Keratinocyte (primary cell): Measurements from ENCODE around the gene C22orf15. TPM values are rescaled to one million over a fixed set of nuclear protein-coding genes. Genes with fewer than 3 reads are reported as not detected.

Experiments
- DNase-seq: peaks from one replicate; pipeline ENCODE4 v3.0.0-alpha.2; 2011; ENCODE audit warnings: low read depth, missing footprints, low spot score
- FAIRE-seq: peaks from 2 replicates; lab custom pipeline; 2011; peaks lifted over from hg19 to GRCh38; lab: Jason Lieb, UNC
- H2AFZ ChIP-seq: 2 replicates; pipeline ENCODE4 v1.6.0; 2012; ENCODE audit warnings: low read length, control low read depth, inconsistent platforms; ENCODE audit not compliant: control insufficient read depth
- H3K27ac ChIP-seq: 2 replicates; pipeline ENCODE4 v1.5.1; 2011; ENCODE audit warnings: low read length; ENCODE audit not compliant: control insufficient read depth, insufficient read depth
- H3K27me3 ChIP-seq: 3 replicates; pipeline ENCODE4 v1.6.0; 2011; ENCODE audit warnings: low read length; ENCODE audit not compliant: control insufficient read depth, insufficient read depth; ENCODE audit errors: extremely low read depth
- H3K36me3 ChIP-seq, 2 experiments: 2 replicates in 1 of 2; 3 replicates in 1 of 2; pipeline ENCODE4 v1.5.1; 2011; ENCODE audit warnings: low read length in 2 of 2, mild to moderate bottlenecking in 1 of 2; ENCODE audit not compliant: control insufficient read depth in 2 of 2, insufficient read depth in 2 of 2; ENCODE audit errors: extremely low read depth in 1 of 2
- H3K4me1 ChIP-seq: 3 replicates; pipeline ENCODE4 v1.5.1; 2011; ENCODE audit warnings: low read length; ENCODE audit not compliant: control insufficient read depth, insufficient read depth; ENCODE audit errors: extremely low read depth
- H3K4me2 ChIP-seq: 3 replicates; pipeline ENCODE4 v1.6.0; 2011; ENCODE audit warnings: low read depth, low read length; ENCODE audit not compliant: control insufficient read depth, insufficient read depth; ENCODE audit errors: extremely low read depth
- H3K4me3 ChIP-seq, 3 experiments: fragments of 200-600 bp in 1 of 3; sonication (generic) in 1 of 3; 2 replicates in 2 of 3; 3 replicates in 1 of 3; pipeline ENCODE4 v1.5.1; 2011 to 2016; ENCODE audit warnings: low read length in 3 of 3, mild to moderate bottlenecking in 3 of 3, control low read depth in 2 of 3, inconsistent platforms in 1 of 3, low read depth in 1 of 3, mixed read lengths in 1 of 3, mixed run types in 1 of 3, moderate library complexity in 1 of 3; ENCODE audit not compliant: control insufficient read depth in 2 of 3, insufficient read depth in 2 of 3; ENCODE audit errors: extremely low read depth in 1 of 3
- H3K79me2 ChIP-seq: 2 replicates; pipeline ENCODE4 v1.6.0; 2012; ENCODE audit warnings: low read length; ENCODE audit not compliant: control insufficient read depth, insufficient read depth
- H3K9ac ChIP-seq: 3 replicates; pipeline ENCODE4 v1.6.0; 2011; ENCODE audit warnings: low read length; ENCODE audit not compliant: control insufficient read depth, insufficient read depth; ENCODE audit errors: extremely low read depth
- H3K9me1 ChIP-seq: 3 replicates; pipeline ENCODE4 v1.6.0; 2011; ENCODE audit warnings: low read length; ENCODE audit not compliant: control insufficient read depth, insufficient read depth; ENCODE audit errors: extremely low read depth
- H3K9me3 ChIP-seq: 2 replicates; pipeline ENCODE4 v1.5.1; 2012; ENCODE audit warnings: low read depth, low read length; ENCODE audit not compliant: control insufficient read depth
- H4K20me1 ChIP-seq: 3 replicates; pipeline ENCODE4 v1.6.0; 2011; ENCODE audit warnings: low read length; ENCODE audit not compliant: control insufficient read depth, insufficient read depth; ENCODE audit errors: extremely low read depth
- EZH2 ChIP-seq: IDR thresholded peaks from one replicate; pipeline ENCODE4 v1.6.1; 2012; ENCODE audit warnings: inconsistent platforms, mild to moderate bottlenecking, low read length, moderate library complexity
- dilution Hi-C: fragments of 300-500 bp; cut with MboI; formaldehyde crosslinking; loops from one replicate; pipeline ENCODE4 v1.7.0; 2020; ENCODE audit warnings: low sequenced_read_pairs; ENCODE audit not compliant: extremely low pct_ligation_motif_present
- polyA plus RNA-seq, 5 experiments: library from polyadenylated mRNA; depleted of rRNA in 3 of 5; stranded (reverse) in 3 of 5; stranded (forward) in 1 of 5; unstranded in 1 of 5; fragments of >200 nt; gene quantifications; 1 replicate in 1 of 5; 2 replicates in 3 of 5; 3 replicates in 1 of 5; pipeline versions ENCODE4 v1.2.1 to v1.2.3, GENCODE V29; 2011 to 2012; ENCODE audit warnings: missing spikeins in 2 of 5, low read depth in 1 of 5, low replicate concordance in 1 of 5
- TF ChIP-seq, protein P1 (sequence below), 3 experiments: IDR thresholded peaks in 1 of 3; conservative IDR thresholded peaks in 1 of 3; optimal IDR thresholded peaks in 1 of 3; 2 replicates in 2 of 3; 3 replicates in 1 of 3; pipeline versions ENCODE3 to v1.5.1; 2011; ENCODE audit warnings: low read length in 3 of 3, mild to moderate bottlenecking in 3 of 3, moderate library complexity in 2 of 3, control low read depth in 1 of 3, inconsistent platforms in 1 of 3; ENCODE audit not compliant: insufficient read depth in 2 of 3; ENCODE audit errors: extremely low read depth in 1 of 3

Gene C22orf15
- polyA plus RNA-seq, 1 donor (not counting 4 experiments of a cell fraction or from before 2014, with no cell fraction given) = not detected

DNA sequence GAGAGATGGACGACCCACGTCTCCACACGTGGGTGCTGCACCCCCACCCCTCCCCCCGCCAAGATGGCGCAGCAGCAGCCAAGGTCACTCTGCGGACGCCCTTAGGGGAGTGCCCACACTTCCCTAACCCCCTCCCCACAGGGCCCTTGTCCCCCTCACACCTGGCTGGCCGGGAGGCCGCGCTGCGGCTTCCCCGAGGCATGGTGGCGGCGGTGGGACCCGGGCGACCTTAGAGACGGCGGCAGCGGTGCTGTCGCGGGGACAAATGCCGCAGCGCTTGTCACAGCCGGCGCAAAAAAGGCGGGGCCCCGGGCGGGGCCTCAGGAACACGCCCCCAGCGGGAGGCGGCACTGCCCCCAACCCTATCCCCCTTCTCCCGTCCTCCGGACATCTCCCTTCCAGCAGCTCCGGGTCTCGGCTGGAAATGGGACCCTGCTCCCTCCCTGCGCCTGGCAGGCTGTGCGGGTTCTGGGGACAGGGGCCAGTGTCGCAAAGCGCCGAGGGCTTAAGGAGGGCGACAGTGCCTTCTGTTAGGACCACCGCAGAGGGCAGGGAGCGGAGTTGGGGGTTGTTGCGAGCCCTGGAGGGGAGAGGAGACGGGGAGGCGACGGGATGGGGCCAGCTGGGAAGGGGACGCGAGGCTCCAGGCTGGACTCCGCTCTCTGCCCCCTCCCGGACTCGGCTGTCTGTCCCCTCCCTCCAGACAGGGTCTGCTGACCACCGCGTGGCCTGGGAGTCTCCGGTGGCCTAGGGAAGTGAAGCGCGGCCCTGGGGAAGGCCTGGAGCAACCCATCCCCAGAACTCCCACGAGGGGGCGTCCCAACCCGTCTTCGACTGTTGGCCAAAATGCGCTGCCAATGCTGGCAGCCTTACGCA is 5.1 kb downstream of the C22orf15 start, which contains the start of gene CHCHD10:
Gene CHCHD10 (minus strand): TSS at position 300 of the 876 bp plus-strand sequence. CDS start 98 bp downstream, at position 202.
- FAIRE-seq (no peak), DNase-seq (no peak)
- H3K4me3 ChIP-seq = peak within 1 kb of the TSS; percentile 62 to 75 (median 69)
- peak within 1 kb of the TSS; percentile 72 for H3K9ac ChIP-seq
- TF ChIP-seq, protein P1, sequence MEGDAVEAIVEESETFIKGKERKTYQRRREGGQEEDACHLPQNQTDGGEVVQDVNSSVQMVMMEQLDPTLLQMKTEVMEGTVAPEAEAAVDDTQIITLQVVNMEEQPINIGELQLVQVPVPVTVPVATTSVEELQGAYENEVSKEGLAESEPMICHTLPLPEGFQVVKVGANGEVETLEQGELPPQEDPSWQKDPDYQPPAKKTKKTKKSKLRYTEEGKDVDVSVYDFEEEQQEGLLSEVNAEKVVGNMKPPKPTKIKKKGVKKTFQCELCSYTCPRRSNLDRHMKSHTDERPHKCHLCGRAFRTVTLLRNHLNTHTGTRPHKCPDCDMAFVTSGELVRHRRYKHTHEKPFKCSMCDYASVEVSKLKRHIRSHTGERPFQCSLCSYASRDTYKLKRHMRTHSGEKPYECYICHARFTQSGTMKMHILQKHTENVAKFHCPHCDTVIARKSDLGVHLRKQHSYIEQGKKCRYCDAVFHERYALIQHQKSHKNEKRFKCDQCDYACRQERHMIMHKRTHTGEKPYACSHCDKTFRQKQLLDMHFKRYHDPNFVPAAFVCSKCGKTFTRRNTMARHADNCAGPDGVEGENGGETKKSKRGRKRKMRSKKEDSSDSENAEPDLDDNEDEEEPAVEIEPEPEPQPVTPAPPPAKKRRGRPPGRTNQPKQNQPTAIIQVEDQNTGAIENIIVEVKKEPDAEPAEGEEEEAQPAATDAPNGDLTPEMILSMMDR (optimal IDR thresholded peaks at IDR 0.05 in 1 of 3, IDR thresholded peaks at IDR 0.05 in 1 of 3, conservative IDR thresholded peaks at IDR 0.05 in 1 of 3; ENCODE audit: extremely low read depth in 1 of 3, insufficient read depth in 2 of 3, low read length in 3 of 3) = peak; percentile 63 to 87 (median 81)
- no peak for TF ChIP-seq EZH2
- H3K4me2 ChIP-seq = peak within 1 kb of the TSS; percentile 94
- dilution Hi-C loops = no loop called here
- peak within 1 kb of the TSS; percentile 95 for H2AFZ ChIP-seq
- peaks cover 12% of the 10 kb centered on the region for H3K27me3 ChIP-seq
- H3K36me3 ChIP-seq = no peaks in the 10 kb centered on the region
- no peaks in the 10 kb centered on the region for H3K9me3 ChIP-seq
- H3K4me1 ChIP-seq = peaks cover 9% of the 10 kb centered on the region
- no peaks in the 10 kb centered on the region for H3K79me2 ChIP-seq
- no peak within 1 kb of the TSS for H3K27ac ChIP-seq
- H3K9me1 ChIP-seq = no peaks in the 10 kb centered on the region
- H4K20me1 ChIP-seq = no peaks in the 10 kb centered on the region

DNA sequence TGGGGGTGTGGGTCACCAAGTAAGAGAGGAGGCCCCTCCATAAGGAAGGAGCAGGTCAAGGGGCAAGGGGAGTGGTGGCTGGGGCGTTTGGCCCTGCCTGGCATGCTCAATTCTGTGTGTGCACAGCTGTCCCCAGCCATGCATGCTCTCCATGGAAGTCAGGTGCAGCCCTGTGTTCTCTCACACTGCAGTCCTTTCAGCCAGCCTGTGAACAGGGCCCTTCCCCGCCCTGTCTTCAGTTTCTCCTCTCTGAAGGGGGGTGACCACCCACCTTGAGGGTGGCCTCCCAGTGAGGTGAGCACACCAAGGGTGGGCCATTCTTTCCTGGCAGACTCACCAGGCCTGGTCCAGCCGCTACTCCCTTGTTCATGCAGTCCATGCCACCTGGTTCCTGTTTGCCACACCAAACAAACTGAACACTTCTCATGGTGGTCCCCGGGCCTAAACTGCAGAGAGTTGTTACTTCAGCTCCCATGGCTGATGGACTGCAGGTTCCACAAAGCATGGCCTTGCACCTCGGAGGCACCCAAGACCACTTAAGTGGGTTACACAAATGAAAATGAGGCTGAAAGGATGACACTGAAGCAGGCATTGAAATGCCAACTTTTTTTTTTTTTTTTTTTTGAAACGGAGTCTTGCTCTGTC is 6.7 kb downstream of the C22orf15 start:
- Histone ChIP-seq H3K79me2 (no peaks in the 10 kb centered on the region), H3K9me1 (no peaks in the 10 kb centered on the region), H3K4me3 (no peak overlapping the region), H3K27me3 (peaks cover 23% of the 10 kb centered on the region), H3K27ac (no peak overlapping the region), H3K9ac (no peak overlapping the region), H3K4me2 (no peak overlapping the region), H3K9me3 (no peaks in the 10 kb centered on the region), H4K20me1 (no peaks in the 10 kb centered on the region), H3K36me3 (no peaks in the 10 kb centered on the region), H3K4me1 (peaks cover 16% of the 10 kb centered on the region), H2AFZ (no peak overlapping the region)
- FAIRE-seq (no peak), DNase-seq (no peak)
- TF ChIP-seq, protein P1 (optimal IDR thresholded peaks at IDR 0.05 in 1 of 3, IDR thresholded peaks at IDR 0.05 in 1 of 3, conservative IDR thresholded peaks at IDR 0.05 in 1 of 3; ENCODE audit: extremely low read depth in 1 of 3, insufficient read depth in 2 of 3, low read length in 3 of 3) = no peak
- TF ChIP-seq EZH2 = no peak
- dilution Hi-C loops = no loop called here
